ENCODE measurements around the gene C1orf35.
A peak's percentile ranks its signal among the peaks of the same experiment; 100 is the strongest.
"Not testable (repeated sequence)": the region's sequence is repeated elsewhere in the genome, so short reads cannot be mapped to it uniquely, and the experiment has no call there.

C1orf35 gene

DNA sequence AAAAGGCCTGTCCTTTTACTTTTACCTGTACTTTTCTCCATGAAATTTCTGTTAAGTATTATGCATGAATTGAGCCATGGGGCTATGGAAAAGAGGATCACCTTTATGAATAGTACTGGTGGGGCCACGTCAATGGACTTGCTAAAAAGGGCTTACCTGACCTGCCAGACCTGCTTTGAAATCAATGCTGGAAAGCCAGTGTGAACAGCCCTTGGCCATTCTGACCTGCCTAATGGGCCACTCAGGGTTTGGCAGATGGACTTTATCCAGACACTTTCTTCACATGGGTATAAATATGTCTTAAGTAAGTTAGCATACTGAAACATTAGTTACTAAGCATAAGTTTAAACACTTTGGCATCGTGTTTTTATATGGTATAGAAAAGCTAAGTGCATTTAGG, 28.6 kb upstream of the C1orf35 start:
- H3K9me3 Mint-ChIP-seq = no peaks in the 10 kb centered on the region
- peaks cover 0 to 12% of the 10 kb centered on the region in 2 donors for H3K4me1 Mint-ChIP-seq
- no peak for DNase-seq
- no peak overlapping the region for H3K27ac Mint-ChIP-seq
- ATAC-seq (replicated peaks) = no peak
- peaks cover 6 to 8% of the 10 kb centered on the region in 2 donors for H3K27me3 Mint-ChIP-seq
- H3K4me3 Mint-ChIP-seq = no peak overlapping the region
- H3K36me3 Mint-ChIP-seq = no peaks in the 10 kb centered on the region

DNA sequence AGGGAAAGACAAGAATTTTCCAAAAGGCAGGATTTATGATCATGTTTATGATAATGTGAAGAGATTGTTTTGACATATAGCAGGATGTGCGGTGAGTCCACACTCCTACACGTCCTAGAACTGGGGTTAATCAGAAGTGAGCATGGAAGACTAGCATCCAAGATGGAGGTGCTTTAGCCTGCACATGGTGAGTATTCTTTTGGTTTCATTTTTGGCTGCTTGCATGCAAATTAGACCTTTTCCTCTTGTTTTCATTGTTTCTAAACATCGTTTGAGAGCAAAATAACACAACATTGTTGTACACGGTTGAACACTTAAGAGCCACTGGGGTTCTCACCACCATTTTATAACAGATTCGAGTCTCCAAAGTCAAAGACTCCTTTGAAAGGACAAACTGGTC, 22.1 kb upstream of the C1orf35 start:
- DNase-seq = no peak
- Mint-ChIP-seq H3K27me3 (peaks cover 13 to 15% of the 10 kb centered on the region in 2 donors), H3K27ac (no peak overlapping the region), H3K36me3 (peaks cover 0 to under 1% of the 10 kb centered on the region in 2 donors), H3K4me1 (peaks cover 3 to 7% of the 10 kb centered on the region in 2 donors), H3K9me3 (no peaks in the 10 kb centered on the region), H3K4me3 (no peak overlapping the region)
- no peak for ATAC-seq (replicated peaks)

DNA sequence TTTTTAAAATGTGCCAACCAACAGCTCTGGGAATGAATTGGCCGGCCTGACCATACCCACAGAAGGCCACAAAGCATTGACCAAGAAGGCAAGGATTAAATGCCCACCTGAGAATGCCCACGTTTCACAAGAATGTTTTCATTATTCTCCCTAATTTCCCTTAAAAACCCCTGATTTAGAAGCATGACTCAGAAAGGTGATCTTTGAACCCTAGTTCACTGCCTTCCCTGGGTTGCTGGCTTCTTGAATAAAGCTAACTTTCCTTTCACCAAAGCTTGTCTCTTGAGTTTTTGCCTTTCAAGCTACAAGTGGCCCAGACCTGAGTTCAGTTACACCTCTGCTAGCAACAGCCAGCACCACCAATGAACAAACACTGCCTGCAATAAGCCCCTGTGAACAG, 20.4 kb upstream of the C1orf35 start:
- Mint-ChIP-seq H3K27me3 (peaks cover 12 to 15% of the 10 kb centered on the region in 2 donors), H3K27ac (no peak overlapping the region), H3K4me3 (no peak overlapping the region), H3K9me3 (no peaks in the 10 kb centered on the region), H3K4me1 (peaks cover 3 to 7% of the 10 kb centered on the region in 2 donors), H3K36me3 (peaks cover 2 to 8% of the 10 kb centered on the region in 2 donors)
- ATAC-seq (replicated peaks) = no peak
- DNase-seq = no peak

DNA sequence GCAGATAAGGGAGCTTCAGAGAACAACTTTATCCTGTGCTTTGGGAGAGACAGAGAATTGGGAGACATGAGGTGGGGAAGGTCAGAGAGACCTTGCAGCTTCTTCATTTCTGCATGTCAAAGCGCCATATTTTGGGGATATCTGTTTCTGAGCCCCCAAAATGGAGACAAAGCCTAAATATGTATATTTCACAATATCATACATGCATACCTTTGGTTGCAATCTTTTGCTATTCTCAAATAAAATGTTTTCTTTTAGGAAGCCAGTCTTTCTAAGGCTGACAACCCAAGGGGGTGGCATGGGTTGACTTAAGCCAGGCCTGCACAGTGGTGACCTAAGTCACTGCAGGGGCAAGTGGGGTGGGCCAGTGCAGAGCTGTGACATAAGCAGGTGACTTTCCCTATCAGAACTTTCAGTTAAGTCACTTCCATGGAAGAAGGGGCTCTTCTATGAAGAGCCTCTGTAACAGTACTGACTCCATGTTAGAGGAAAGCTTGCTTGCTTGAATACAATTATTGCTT, 19.9 kb upstream of the C1orf35 start:
- H3K4me1 Mint-ChIP-seq = peaks cover 3 to 7% of the 10 kb centered on the region in 2 donors
- peaks cover 7 to 15% of the 10 kb centered on the region in 2 donors for H3K27me3 Mint-ChIP-seq
- DNase-seq (no peak), ATAC-seq (replicated peaks) (no peak)
- H3K9me3 Mint-ChIP-seq = peaks cover 2% of the 10 kb centered on the region in 2 donors
- peaks cover 5 to 11% of the 10 kb centered on the region in 2 donors for H3K36me3 Mint-ChIP-seq
- H3K4me3 Mint-ChIP-seq = no peak overlapping the region
- H3K27ac Mint-ChIP-seq = no peak overlapping the region

DNA sequence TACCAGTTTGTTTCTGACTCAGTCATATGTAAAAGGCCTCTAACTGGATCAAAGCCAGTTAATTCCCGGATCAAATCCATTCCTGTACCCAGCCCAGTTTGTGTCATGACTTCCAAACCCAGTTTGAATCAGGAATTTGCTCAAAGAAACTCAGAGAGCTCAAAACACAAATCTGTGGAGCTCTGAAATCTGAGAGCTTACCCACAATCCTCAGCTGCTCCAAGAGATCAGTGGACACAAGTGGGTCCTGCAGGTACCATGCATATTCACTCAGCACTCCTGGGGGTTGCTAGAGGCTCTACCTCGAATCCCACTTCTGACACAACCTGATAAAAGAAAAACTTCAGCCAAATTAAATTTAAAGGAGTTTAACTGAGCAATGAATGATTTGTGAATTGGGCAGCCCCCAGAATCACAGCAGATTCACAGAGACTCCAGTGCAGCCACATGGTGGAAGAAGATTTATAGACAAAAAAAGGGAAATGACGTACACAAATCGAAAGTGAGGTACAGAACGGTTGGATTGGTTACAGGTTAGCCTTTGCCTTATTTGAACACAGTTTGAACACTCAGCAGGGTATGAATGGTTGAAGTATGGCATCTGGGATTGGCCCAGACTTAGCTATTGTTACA, 17.8 kb upstream of the C1orf35 start:
- ATAC-seq (replicated peaks) (peak; percentile 72 to 82), DNase-seq (no peak)
- Mint-ChIP-seq H3K9me3 (peaks cover 2 to 3% of the 10 kb centered on the region in 2 donors), H3K4me3 (peak overlapping the region; percentile 39 to 41), H3K4me1 (peaks cover 3 to 7% of the 10 kb centered on the region in 2 donors), H3K27me3 (peaks cover 7% of the 10 kb centered on the region in 2 donors), H3K27ac (peak overlapping the region; percentile 15), H3K36me3 (peaks cover 8 to 12% of the 10 kb centered on the region in 2 donors)

DNA sequence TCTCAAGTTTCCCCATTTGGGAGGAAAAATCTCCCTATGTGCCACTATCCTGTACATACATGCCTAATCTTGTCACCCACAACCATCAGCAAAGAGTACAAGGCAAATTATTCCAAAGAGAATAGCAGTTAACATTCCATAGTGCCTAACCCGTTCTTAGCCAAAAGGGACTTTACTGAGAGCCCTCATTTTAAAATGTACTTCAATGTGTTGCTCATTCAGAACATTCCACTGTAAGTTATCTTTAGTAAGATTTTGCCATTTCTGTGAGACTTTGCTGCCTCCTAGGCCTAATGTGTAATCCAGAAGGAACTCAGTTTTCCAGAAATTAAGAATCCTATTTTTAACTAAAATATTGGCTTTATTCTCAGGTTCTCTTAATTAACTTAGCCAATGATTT, 17.2 kb upstream of the C1orf35 start:
- Mint-ChIP-seq H3K27ac (no peak overlapping the region), H3K9me3 (peaks cover 2 to 3% of the 10 kb centered on the region in 2 donors), H3K4me3 (no peak overlapping the region), H3K4me1 (peaks cover 3 to 7% of the 10 kb centered on the region in 2 donors), H3K27me3 (peaks cover 2 to 7% of the 10 kb centered on the region in 2 donors), H3K36me3 (peaks cover 8 to 12% of the 10 kb centered on the region in 2 donors)
- no peak for ATAC-seq (replicated peaks)
- DNase-seq = no peak

DNA sequence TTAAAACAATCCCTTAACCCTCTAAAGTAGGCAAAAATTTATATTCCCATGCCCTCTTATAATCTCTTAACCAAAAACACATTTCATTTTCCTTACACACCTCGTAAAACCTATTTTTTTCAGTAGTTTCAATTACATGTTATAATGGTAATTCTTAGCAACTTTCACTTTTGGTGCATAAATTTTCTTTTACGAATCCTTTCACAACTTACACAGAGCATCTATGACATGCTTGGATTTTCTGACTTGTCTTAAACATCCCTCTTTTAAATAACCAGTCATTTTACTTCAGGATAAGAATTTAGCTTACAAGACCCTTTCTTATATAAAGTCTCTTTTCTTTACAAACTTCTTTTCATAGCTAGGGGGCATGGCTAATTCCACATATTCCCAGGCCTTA, 14.9 kb upstream of the C1orf35 start:
- no peak for DNase-seq
- H3K36me3 Mint-ChIP-seq = peaks cover 8 to 12% of the 10 kb centered on the region in 2 donors
- H3K27ac Mint-ChIP-seq = no peak overlapping the region
- no peaks in the 10 kb centered on the region for H3K27me3 Mint-ChIP-seq
- peaks cover 2 to 3% of the 10 kb centered on the region in 2 donors for H3K9me3 Mint-ChIP-seq
- no peak overlapping the region for H3K4me3 Mint-ChIP-seq
- ATAC-seq (replicated peaks) = no peak
- H3K4me1 Mint-ChIP-seq = peaks cover 3 to 7% of the 10 kb centered on the region in 2 donors

DNA sequence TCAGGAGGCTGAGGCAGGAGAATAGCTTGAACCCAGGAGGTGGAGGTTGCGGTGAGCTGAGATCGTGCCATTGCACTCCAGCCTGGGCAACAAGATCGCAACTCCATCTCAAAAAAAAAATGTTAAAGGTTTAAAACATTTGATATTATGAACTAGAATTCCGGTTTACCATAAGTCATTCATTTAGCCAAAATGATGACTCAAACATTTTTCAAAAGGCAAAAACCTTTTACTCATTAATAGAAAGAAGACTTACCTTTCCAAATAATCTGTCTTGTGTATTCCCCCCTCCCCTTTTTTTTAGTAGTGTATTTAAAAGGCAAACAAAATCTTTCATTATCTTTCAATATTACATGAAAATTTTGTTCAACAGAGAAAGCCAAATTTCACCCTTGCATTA, 14.2 kb upstream of the C1orf35 start:
- peaks cover 3 to 7% of the 10 kb centered on the region in 2 donors for H3K4me1 Mint-ChIP-seq
- no peak overlapping the region for H3K27ac Mint-ChIP-seq
- H3K4me3 Mint-ChIP-seq = no peak overlapping the region
- no peak for DNase-seq
- H3K36me3 Mint-ChIP-seq = peaks cover 8 to 12% of the 10 kb centered on the region in 2 donors
- peaks cover 2 to 3% of the 10 kb centered on the region in 2 donors for H3K9me3 Mint-ChIP-seq
- no peaks in the 10 kb centered on the region for H3K27me3 Mint-ChIP-seq
- ATAC-seq (replicated peaks) = no peak

DNA sequence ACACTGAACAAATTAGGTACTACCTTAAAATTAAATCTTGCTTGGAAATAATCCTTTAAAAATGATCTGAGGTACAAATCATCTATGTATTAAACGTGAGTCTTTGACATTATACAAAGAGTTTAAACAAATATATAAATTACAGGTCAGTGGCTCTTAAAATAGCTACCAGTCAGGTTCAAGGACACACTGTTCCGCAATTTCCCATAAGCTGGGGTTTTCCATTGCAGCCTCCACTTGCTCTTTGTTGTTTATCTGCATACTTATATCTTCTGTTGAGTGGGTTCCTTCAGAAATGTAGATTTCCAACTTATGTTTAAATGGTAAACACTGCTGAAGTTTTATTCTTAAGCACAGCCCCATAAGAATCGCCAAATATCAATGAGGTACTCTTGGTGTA, 11.7 kb upstream of the C1orf35 start:
- Mint-ChIP-seq H3K9me3 (peaks cover 2 to 3% of the 10 kb centered on the region in 2 donors), H3K4me3 (no peak overlapping the region), H3K36me3 (peaks cover 8 to 9% of the 10 kb centered on the region in 2 donors), H3K27ac (no peak overlapping the region), H3K27me3 (no peaks in the 10 kb centered on the region), H3K4me1 (peaks cover 5 to 6% of the 10 kb centered on the region in 2 donors)
- no peak for DNase-seq
- ATAC-seq (replicated peaks) = no peak

DNA sequence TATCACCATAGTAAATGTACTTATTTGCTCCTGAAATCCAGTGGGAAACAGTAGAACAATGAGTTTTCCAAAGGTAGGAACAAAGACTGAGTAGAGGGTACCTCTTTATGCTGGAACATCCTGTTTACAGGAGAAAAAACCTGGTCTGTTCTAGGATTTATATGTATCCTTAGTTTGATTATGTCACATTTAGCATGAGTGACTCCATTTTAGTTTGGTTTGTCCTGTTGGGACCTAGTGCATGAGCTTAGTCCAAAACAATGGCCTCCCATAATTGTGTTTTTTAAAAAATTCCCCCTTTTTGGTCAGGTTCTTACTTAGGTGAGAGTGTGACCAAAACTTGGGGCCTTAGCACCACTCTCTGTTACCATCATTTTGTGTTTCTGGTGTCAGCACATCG, 9.5 kb upstream of the C1orf35 start:
- no peak for DNase-seq
- H3K4me1 Mint-ChIP-seq = peaks cover 12 to 28% of the 10 kb centered on the region in 2 donors
- ATAC-seq (replicated peaks) = no peak
- peaks cover 0 to 1% of the 10 kb centered on the region in 2 donors for H3K36me3 Mint-ChIP-seq
- H3K9me3 Mint-ChIP-seq = no peaks in the 10 kb centered on the region
- H3K27ac Mint-ChIP-seq = no peak overlapping the region
- no peaks in the 10 kb centered on the region for H3K27me3 Mint-ChIP-seq
- no peak overlapping the region for H3K4me3 Mint-ChIP-seq

DNA sequence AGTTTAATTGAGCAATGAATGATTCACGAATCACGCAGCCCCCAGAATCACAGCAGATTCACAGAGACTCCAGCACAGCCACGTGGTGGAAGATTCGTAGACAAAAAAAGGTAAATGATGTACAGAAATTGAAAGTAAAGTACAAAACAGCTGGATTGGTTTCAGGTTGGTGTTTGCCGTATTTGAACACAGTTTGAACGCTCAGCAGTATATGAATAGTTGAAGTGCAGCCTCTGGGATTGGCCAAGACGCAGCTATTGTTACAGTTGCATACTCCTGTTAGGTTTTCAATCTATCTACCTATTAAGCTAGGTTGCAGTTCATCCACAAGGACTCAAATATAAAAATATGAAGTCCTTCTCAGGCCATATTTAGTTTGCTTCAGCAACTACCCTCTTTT, 9.0 kb upstream of the C1orf35 start:
- no peak overlapping the region for H3K4me3 Mint-ChIP-seq
- H3K36me3 Mint-ChIP-seq = peaks cover 0 to 1% of the 10 kb centered on the region in 2 donors
- no peaks in the 10 kb centered on the region for H3K9me3 Mint-ChIP-seq
- peaks cover 14 to 32% of the 10 kb centered on the region in 2 donors for H3K4me1 Mint-ChIP-seq
- H3K27me3 Mint-ChIP-seq = no peaks in the 10 kb centered on the region
- ATAC-seq (replicated peaks) (no peak), DNase-seq (no peak)
- H3K27ac Mint-ChIP-seq = no peak overlapping the region

DNA sequence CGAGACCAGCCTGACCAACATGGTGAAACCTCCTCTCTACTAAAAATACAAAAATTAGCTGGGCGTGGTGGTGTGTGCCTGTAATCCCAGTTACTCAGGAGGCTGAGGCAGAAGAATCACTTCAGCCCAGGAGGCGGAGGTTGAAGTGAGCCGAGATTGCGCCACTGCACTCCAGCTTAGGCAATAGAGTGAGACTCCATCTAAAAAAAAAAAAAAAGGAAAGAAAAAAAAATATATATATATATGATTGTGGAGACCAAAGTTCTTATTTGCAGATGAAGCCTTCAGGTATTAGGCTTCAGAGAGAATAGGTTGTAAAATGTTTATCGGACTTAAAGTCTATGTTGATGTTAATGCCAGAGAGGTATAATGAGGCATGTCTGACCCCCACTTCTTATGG, 8.2 kb upstream of the C1orf35 start:
- not testable (repeated sequence) for H3K27ac Mint-ChIP-seq; H3K27me3 Mint-ChIP-seq; H3K9me3 Mint-ChIP-seq; H3K4me3 Mint-ChIP-seq; DNase-seq; ATAC-seq (replicated peaks); H3K36me3 Mint-ChIP-seq
- peaks cover 16 to 37% of the 10 kb centered on the region in 2 donors for H3K4me1 Mint-ChIP-seq

DNA sequence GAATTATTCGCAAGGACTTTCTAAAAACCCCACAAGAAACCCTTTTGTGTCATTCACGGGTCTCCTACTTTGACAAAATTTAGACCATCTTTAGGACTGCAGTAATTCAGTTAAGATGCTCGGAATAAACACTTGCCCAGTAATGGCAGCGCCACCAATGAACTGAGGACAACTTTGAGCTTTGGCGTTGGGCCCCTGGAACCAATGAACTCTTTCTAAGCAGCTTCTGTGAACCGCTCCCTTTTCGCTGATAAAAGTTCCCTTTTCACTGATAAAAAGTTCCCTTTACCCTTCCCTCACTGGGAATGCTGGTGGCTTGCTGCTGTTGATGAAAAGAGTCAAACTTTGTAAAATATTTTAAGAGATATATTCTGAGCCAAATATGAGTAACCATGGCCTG, 7.4 kb upstream of the C1orf35 start:
- H3K4me1 Mint-ChIP-seq = peaks cover 16 to 37% of the 10 kb centered on the region in 2 donors
- H3K27me3 Mint-ChIP-seq = no peaks in the 10 kb centered on the region
- no peaks in the 10 kb centered on the region for H3K9me3 Mint-ChIP-seq
- DNase-seq (no peak), ATAC-seq (replicated peaks) (no peak)
- H3K4me3 Mint-ChIP-seq = no peak overlapping the region
- H3K27ac Mint-ChIP-seq = no peak overlapping the region
- H3K36me3 Mint-ChIP-seq = peaks cover 7 to 8% of the 10 kb centered on the region in 2 donors

DNA sequence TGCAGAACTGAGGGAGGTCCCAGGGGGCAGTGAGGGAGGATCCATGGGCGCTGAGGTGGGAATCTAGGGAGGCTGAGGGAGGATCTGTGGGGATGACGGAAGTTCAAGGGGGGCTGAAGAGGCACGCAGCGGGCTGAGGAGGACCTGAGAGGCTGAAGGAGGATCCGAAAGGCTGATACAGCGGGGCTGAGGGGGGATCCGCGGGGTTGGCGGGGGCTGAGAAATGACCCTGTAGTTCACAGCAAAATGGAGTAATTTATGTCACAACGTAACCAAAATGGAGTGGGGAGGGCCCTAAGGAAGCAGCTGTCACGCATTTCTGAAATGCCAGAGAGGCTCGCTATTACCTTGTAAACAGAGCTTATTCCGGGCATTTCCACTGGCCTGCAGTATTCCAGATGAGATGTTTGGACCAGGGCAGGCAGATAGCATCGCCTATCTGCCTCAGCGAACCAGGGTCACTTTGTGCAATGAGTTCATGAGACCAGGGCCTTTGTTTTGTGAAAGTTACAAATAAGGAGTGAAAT, 6.9 kb upstream of the C1orf35 start:
- H3K36me3 Mint-ChIP-seq = peaks cover 10 to 12% of the 10 kb centered on the region in 2 donors
- peaks cover 16 to 41% of the 10 kb centered on the region in 2 donors for H3K4me1 Mint-ChIP-seq
- no peaks in the 10 kb centered on the region for H3K27me3 Mint-ChIP-seq
- H3K27ac Mint-ChIP-seq = peak overlapping the region; percentile 98
- DNase-seq = no peak
- no peaks in the 10 kb centered on the region for H3K9me3 Mint-ChIP-seq
- H3K4me3 Mint-ChIP-seq = peak overlapping the region; percentile 95 to 96
- ATAC-seq (replicated peaks) = peak in 1 of 2 donors; percentile 5
